Smooth muscle cell (in vitro differentiated cells): ENCODE data around the gene TTC7B. TPM values are rescaled to one million over a fixed set of nuclear protein-coding genes. Genes with fewer than 3 reads are reported as not detected.

Experiments
- DNase-seq: peaks from one replicate; lab custom pipeline; 2025; ENCODE audit not compliant: unreplicated experiment; lab: John Stamatoyannopoulos, UW
- H2AFZ ChIP-seq: fragments of 200-600 bp; sonication (generic); 2 replicates; pipeline ENCODE4 v1.6.0; 2016; ENCODE audit warnings: antibody characterized with exemption, low read depth, mild to moderate bottlenecking
- H3F3A ChIP-seq: fragments of 200-600 bp; sonication (generic); 2 replicates; pipeline ENCODE4 v1.6.0; 2017; ENCODE audit warnings: antibody characterized with exemption, low read depth
- H3K27ac ChIP-seq: fragments of 200-600 bp; sonication (generic); 2 replicates; pipeline ENCODE4 v1.5.1; 2016; ENCODE audit warnings: low read depth, mild to moderate bottlenecking
- H3K27me3 ChIP-seq: fragments of 200-600 bp; sonication (generic); 2 replicates; pipeline ENCODE4 v1.6.1; 2016; ENCODE audit warnings: low read depth, mild to moderate bottlenecking
- H3K36me3 ChIP-seq: fragments of 200-600 bp; sonication (generic); 2 replicates; pipeline ENCODE4 v1.5.1; 2016; ENCODE audit warnings: low read depth
- H3K4me1 ChIP-seq: fragments of 200-600 bp; sonication (generic); 2 replicates; pipeline ENCODE4 v1.5.1; 2016; ENCODE audit warnings: low read depth
- H3K4me2 ChIP-seq: fragments of 200-600 bp; sonication (generic); 2 replicates; pipeline ENCODE4 v1.6.0; 2016; ENCODE audit warnings: mild to moderate bottlenecking
- H3K4me3 ChIP-seq: fragments of 200-600 bp; sonication (generic); 2 replicates; pipeline ENCODE4 v1.5.1; 2016; ENCODE audit warnings: mild to moderate bottlenecking
- H3K79me2 ChIP-seq: fragments of 200-600 bp; sonication (generic); 2 replicates; pipeline ENCODE4 v1.6.0; 2016; ENCODE audit warnings: low read depth, mild to moderate bottlenecking
- H3K9ac ChIP-seq: fragments of 200-600 bp; sonication (generic); 2 replicates; pipeline ENCODE4 v1.6.0; 2016; ENCODE audit warnings: low read depth
- H3K9me3 ChIP-seq: fragments of 200-600 bp; sonication (generic); replicated peaks from 2 replicates; pipeline ENCODE4 v1.5.1; 2016; ENCODE audit warnings: low read depth
- H4K20me1 ChIP-seq: fragments of 200-600 bp; sonication (generic); 2 replicates; pipeline ENCODE4 v1.6.0; 2016; ENCODE audit warnings: low read depth
- CTCF ChIP-seq: fragments of 200-600 bp; sonication (generic); IDR thresholded peaks from 2 replicates; pipeline ENCODE4 v1.5.1; 2017; ENCODE audit warnings: borderline replicate concordance, mild to moderate bottlenecking, antibody characterized with exemption; ENCODE audit not compliant: insufficient read depth, poor library complexity, severe bottlenecking
- WGBS: methylation state at CpG from one replicate; pipeline ENCODE4 v1.1.7; 2016; ENCODE audit warnings: low lambda C conversion rate; 5-methylcytosine and 5-hydroxymethylcytosine counted together
- polyA plus RNA-seq: library from polyadenylated mRNA; unstranded; fragments of >200 nt; fragmentation: Nextera tagmentation; extraction: Ambion mirVana; gene quantifications from 2 replicates; pipeline ENCODE4 v1.2.1, GENCODE V29; 2016
- total RNA-seq: library from RNA; depleted of rRNA; stranded (reverse); fragments of >200 nt; gene quantifications from 2 replicates; pipeline ENCODE4 v1.2.3, GENCODE V29; 2014

Gene TTC7B
- total and polyA plus RNA-seq, 2 experiments from 2014 or later: 22.1 to 54.1 TPM

GRCh38 chr14:90691627-90692026 lies 124.6 kb downstream of the TTC7B start:
- H3K9me3 ChIP-seq: no peaks in the 10 kb centered on the region
- no peaks in the 10 kb centered on the region for H4K20me1 ChIP-seq
- no peak overlapping the region for H3K27ac ChIP-seq
- no peaks in the 10 kb centered on the region for H3F3A ChIP-seq
- no peak overlapping the region for H3K4me3 ChIP-seq
- no peaks in the 10 kb centered on the region for H3K27me3 ChIP-seq
- no peak overlapping the region for H3K4me2 ChIP-seq
- H3K4me1 ChIP-seq: no peaks in the 10 kb centered on the region
- no peak for TF ChIP-seq CTCF
- no peak for DNase-seq
- no peaks in the 10 kb centered on the region for H3K36me3 ChIP-seq
- H3K9ac ChIP-seq: no peak overlapping the region
- no peak overlapping the region for H2AFZ ChIP-seq
- WGBS: 100% methylated on average over 2 of the region's 2 CpGs
- H3K79me2 ChIP-seq: no peaks in the 10 kb centered on the region

- DNase-seq: no peak
- H3K79me2 ChIP-seq: no peaks in the 10 kb centered on the region
- H3K9me3 ChIP-seq: no peaks in the 10 kb centered on the region
- no peaks in the 10 kb centered on the region for H3K4me1 ChIP-seq
- H4K20me1 ChIP-seq: no peaks in the 10 kb centered on the region
- no peaks in the 10 kb centered on the region for H3K36me3 ChIP-seq
- H3K4me3 ChIP-seq: no peak overlapping the region
- H3K4me2 ChIP-seq: no peak overlapping the region
- H3K27ac ChIP-seq: no peak overlapping the region
- no peaks in the 10 kb centered on the region for H3K27me3 ChIP-seq
- H3F3A ChIP-seq: no peaks in the 10 kb centered on the region
- no peak for TF ChIP-seq CTCF
- no peak overlapping the region for H2AFZ ChIP-seq
- 99% methylated on average over 5 of the region's 5 CpGs for WGBS
- no peak overlapping the region for H3K9ac ChIP-seq
Observed at GRCh38 chr14:90687680-90688079, 128.6 kb downstream of the TTC7B start.

- Histone ChIP-seq H3K9ac (no peak overlapping the region), H3K79me2 (no peaks in the 10 kb centered on the region), H3K9me3 (no peaks in the 10 kb centered on the region), H2AFZ (no peak overlapping the region), H3K27me3 (no peaks in the 10 kb centered on the region), H3K27ac (no peak overlapping the region), H3K4me1 (peaks cover 5% of the 10 kb centered on the region), H3F3A (peaks cover 6% of the 10 kb centered on the region), H3K4me2 (no peak overlapping the region), H3K4me3 (no peak overlapping the region), H3K36me3 (no peaks in the 10 kb centered on the region), H4K20me1 (no peaks in the 10 kb centered on the region)
- WGBS: 93% methylated on average over 7 of the region's 7 CpGs
- TF ChIP-seq CTCF: no peak
- DNase-seq: no peak
Observed at GRCh38 chr14:90682615-90683014, 133.6 kb downstream of the TTC7B start.

GRCh38 chr14:90681929-90682328 lies 134.3 kb downstream of the TTC7B start:
- no peaks in the 10 kb centered on the region for H3K27me3 ChIP-seq
- H3K36me3 ChIP-seq: no peaks in the 10 kb centered on the region
- H3K4me2 ChIP-seq: no peak overlapping the region
- 71% methylated on average over 3 of the region's 3 CpGs for WGBS
- H2AFZ ChIP-seq: no peak overlapping the region
- TF ChIP-seq CTCF: no peak
- no peak overlapping the region for H3K27ac ChIP-seq
- H3K9ac ChIP-seq: no peak overlapping the region
- no peaks in the 10 kb centered on the region for H3K79me2 ChIP-seq
- H3K4me1 ChIP-seq: peaks cover 11% of the 10 kb centered on the region
- no peak overlapping the region for H3K4me3 ChIP-seq
- H4K20me1 ChIP-seq: no peaks in the 10 kb centered on the region
- H3F3A ChIP-seq: peaks cover 12% of the 10 kb centered on the region
- DNase-seq: no peak
- no peaks in the 10 kb centered on the region for H3K9me3 ChIP-seq
